Measurements from ENCODE around the gene ABI3. TPM values are rescaled to one million over a fixed set of nuclear protein-coding genes. Genes with fewer than 3 reads are reported as not detected.

ABI3 gene
- total and polyA plus RNA-seq, 2 experiments from 2014 or later, result 0.24 TPM; not detected in 1

- Histone ChIP-seq H3K9me3 (ENCODE audit: low read depth) (no peaks in the 10 kb centered on the region), H3K27me3 (peaks cover 8% of the 10 kb centered on the region), H3K4me1 (ENCODE audit: low read depth) (no peaks in the 10 kb centered on the region), H3K4me3 (no peak overlapping the region), H3K36me3 (no peaks in the 10 kb centered on the region), H3K27ac (no peak overlapping the region)
- peak in 1 of 2 donors; percentile 76 for DNase-seq (ENCODE audit: low read depth in 1 of 2, low spot score in 1 of 2)
- no peak for TF ChIP-seq CTCF (IDR thresholded peaks at IDR 0.05; ENCODE audit: low read depth, low read length)
Observed at GRCh38 chr17:49201481-49201927, 9.0 kb upstream of the ABI3 start.

- no peak for TF ChIP-seq CTCF (IDR thresholded peaks at IDR 0.05; ENCODE audit: low read depth, low read length)
Observed at GRCh38 chr17:49203796-49204195, 6.7 kb upstream of the ABI3 start.

GRCh38 chr17:49204516-49204915 lies 6.0 kb upstream of the ABI3 start:
- Histone ChIP-seq H3K9me3 (ENCODE audit: low read depth) (no peaks in the 10 kb centered on the region), H3K36me3 (no peaks in the 10 kb centered on the region), H3K27me3 (peaks cover 8% of the 10 kb centered on the region), H3K4me3 (no peak overlapping the region), H3K4me1 (ENCODE audit: low read depth) (no peaks in the 10 kb centered on the region), H3K27ac (no peak overlapping the region)
- no peak for DNase-seq (ENCODE audit: low read depth in 1 of 2, low spot score in 1 of 2)
- TF ChIP-seq CTCF (IDR thresholded peaks at IDR 0.05; ENCODE audit: low read depth, low read length), result no peak

More at GRCh38 chr17:49203796-49204195, 6.7 kb upstream of the ABI3 start:
- H3K9me3 ChIP-seq (ENCODE audit: low read depth), result no peaks in the 10 kb centered on the region
- H3K36me3 ChIP-seq, result no peaks in the 10 kb centered on the region
- no peaks in the 10 kb centered on the region for H3K4me1 ChIP-seq (ENCODE audit: low read depth)
- no peak overlapping the region for H3K4me3 ChIP-seq
- no peak overlapping the region for H3K27ac ChIP-seq
- H3K27me3 ChIP-seq, result peaks cover 8% of the 10 kb centered on the region
- no peak for DNase-seq (ENCODE audit: low read depth in 1 of 2, low spot score in 1 of 2)

GRCh38 chr17:49209061-49209571 lies 1.4 kb upstream of the ABI3 start:
- Histone ChIP-seq H3K4me1 (ENCODE audit: low read depth) (no peaks in the 10 kb centered on the region), H3K9me3 (ENCODE audit: low read depth) (no peaks in the 10 kb centered on the region), H3K27me3 (peaks cover 5% of the 10 kb centered on the region), H3K4me3 (no peak overlapping the region), H3K27ac (no peak overlapping the region), H3K36me3 (no peaks in the 10 kb centered on the region)
- TF ChIP-seq CTCF (IDR thresholded peaks at IDR 0.05; ENCODE audit: low read depth, low read length), result no peak
- DNase-seq (ENCODE audit: low read depth in 1 of 2, low spot score in 1 of 2), result no peak

GRCh38 chr17:49213399-49213798 lies 2.9 kb downstream of the ABI3 start:
- Histone ChIP-seq H3K4me1 (ENCODE audit: low read depth) (no peaks in the 10 kb centered on the region), H3K4me3 (no peak overlapping the region), H3K9me3 (ENCODE audit: low read depth) (no peaks in the 10 kb centered on the region), H3K27ac (no peak overlapping the region), H3K27me3 (no peaks in the 10 kb centered on the region), H3K36me3 (no peaks in the 10 kb centered on the region)
- no peak for DNase-seq (ENCODE audit: low read depth in 1 of 2, low spot score in 1 of 2)
- TF ChIP-seq CTCF (IDR thresholded peaks at IDR 0.05; ENCODE audit: low read depth, low read length), result no peak

Measured in cardiac muscle cell (in vitro differentiated cells and primary cell).